Right lobe of liver (tissue), 6 donors: ENCODE data around the gene NUP93. TPM values are rescaled to one million over a fixed set of nuclear protein-coding genes. Genes with fewer than 3 reads are reported as not detected.
A peak's percentile ranks its signal among the peaks of the same experiment; 100 is the strongest.

Source experiments
- ATAC-seq, 4 donors: fragments of 200-7000 bp; cut with Tn5 transposase; one replicate each; pipeline ENCODE4 v1.9.1; 2020; ENCODE audit warnings: mild to moderate bottlenecking in 4 of 4, moderate library complexity in 4 of 4
- DNase-seq, 3 donors: peaks; one replicate each; pipeline ENCODE4 v3.0.0-alpha.2; 2020
- H3K27ac ChIP-seq, 3 donors: fragments of 200-600 bp; one replicate each; pipeline ENCODE4 v1.8.0; 2022
- H3K27me3 ChIP-seq, 2 donors: fragments of 200-600 bp; one replicate each; pipeline ENCODE4 v1.8.0; 2022
- H3K36me3 ChIP-seq, 4 donors: fragments of 200-600 bp; sonication (generic) in 1 of 4; one replicate each; pipeline versions ENCODE4 v1.5.1 to v1.8.0; 2017 to 2022; ENCODE audit warnings: control low read depth in 1 of 4
- H3K4me1 ChIP-seq, 4 donors: fragments of 200-600 bp; sonication (generic) in 1 of 4; one replicate each; pipeline versions ENCODE4 v1.5.1 to v1.8.0; 2017 to 2022; ENCODE audit warnings: control low read depth in 1 of 4
- H3K4me3 ChIP-seq, 3 donors: fragments of 200-600 bp; one replicate each; pipeline ENCODE4 v1.8.0; 2022
- H3K9me3 ChIP-seq, 4 donors: fragments of 200-600 bp; sonication (generic) in 1 of 4; one replicate each; pipeline versions ENCODE4 v1.5.1 to v1.8.0; 2017 to 2022; ENCODE audit warnings: control low read depth in 1 of 4
- CTCF ChIP-seq, 4 donors: fragments of 200-600 bp in 3 of 4; fragments of 450-650 bp in 1 of 4; IDR thresholded peaks; one replicate each; pipeline versions ENCODE4 v1.5.1 to v1.8.0; 2016 to 2022; ENCODE audit warnings: antibody characterized with exemption in 4 of 4, mild to moderate bottlenecking in 2 of 4
- POLR2A ChIP-seq: fragments of 450-650 bp; IDR thresholded peaks from one replicate; pipeline ENCODE4 v1.6.1; 2017; ENCODE audit warnings: antibody characterized with exemption, mild to moderate bottlenecking
- WGBS: methylation state at CpG from one replicate; pipeline ENCODE4 v1.1.6; 2018; ENCODE audit warnings: low coverage, low lambda C conversion rate; ENCODE audit not compliant: insufficient coverage; ENCODE audit errors: missing lambda C conversion rate; 5-methylcytosine and 5-hydroxymethylcytosine counted together
- intact Hi-C, 2 donors: fragments of 100-400 bp; cut with DNase I; formaldehyde crosslinking; loops; one replicate each; pipeline versions ENCODE4 v1.11.2 to v1.14.1; 2022
- long read RNA-seq: library from polyadenylated mRNA; unstranded; transcript quantifications from one replicate; pipeline ENCODE4 v2.0.0, GENCODE V29; 2019
- total RNA-seq, 6 experiments: library from RNA; depleted of rRNA in 2 of 6; stranded (reverse); fragments of >200 nt in 2 of 6; fragmentation: NEBNext Ultra II Directional in 3 of 6; extraction: Animal tissue kit (Norgen Biotek cat#: 25700) in 3 of 6; gene quantifications; one replicate each; pipeline versions ENCODE4 v1.1.0 to v1.2.4, GENCODE V29; 2016 to 2023
- donor health status: DM: no; HTN: yes; CAD: no.
- donor health status: DM: no; HTN: no; CAD: no.
- donor health status: DM: no; HTN: no; CAD: no.
- donor health status: DM: no; HTN: yes; CAD: no.
- donor health status: DM: no; HTN: yes; CAD: no.

The NUP93 gene
- 10 to 100 TPM in 4 of 6 experiments, 1 to 10 TPM in 2; 8.3 to 17.0 (median 12.8) TPM for total RNA-seq
- long read RNA-seq, partial matches to known transcripts = 0 of 1 reads
- long read RNA-seq, other reads (novel, unspliced or antisense) = 0 of 1 reads

GRCh38 chr16:56729735-56730662 lies at the start of gene NUP93:
Gene NUP93, plus strand, starts transcription at chr16:56730129. Its CDS starts 18,119 bp downstream, at chr16:56748248.
- TF ChIP-seq CTCF (IDR thresholded peaks at IDR 0.05) (no peak), POLR2A (peak; percentile 53)
- peaks cover 0 to 16% (median 0%) of the 10 kb centered on the region in 4 donors for H3K4me1 ChIP-seq
- H3K4me3 ChIP-seq = peak within 1 kb of the TSS; percentile 90 to 91 (median 90)
- no peaks in the 10 kb centered on the region for H3K36me3 ChIP-seq
- DNase-seq (peak; percentile 93 to 95 (median 94)), ATAC-seq (peak; percentile 98 to 99 (median 98))
- no peaks in the 10 kb centered on the region for H3K9me3 ChIP-seq
- intact Hi-C loops = no loop called here
- peak within 1 kb of the TSS; percentile 55 to 63 (median 61) for H3K27ac ChIP-seq
- H3K27me3 ChIP-seq = no peaks in the 10 kb centered on the region
- 2% methylated on average over 9 of the region's 70 CpGs for WGBS

GRCh38 chr16:56681939-56682702 lies 47.8 kb upstream of the NUP93 start, which contains the start of gene MT1X:
Gene MT1X, plus strand, starts transcription at chr16:56682470. Its CDS starts 71 bp downstream, at chr16:56682541.
- Histone ChIP-seq H3K4me1 (peaks cover 0 to 21% (median 5%) of the 10 kb centered on the region in 4 donors), H3K27me3 (no peaks in the 10 kb centered on the region), H3K27ac (peak within 1 kb of the TSS; percentile 74 to 83 (median 76)), H3K9me3 (no peaks in the 10 kb centered on the region), H3K4me3 (peak within 1 kb of the TSS; percentile 54 to 82 (median 71)), H3K36me3 (peaks cover 0 to 5% (median 0%) of the 10 kb centered on the region in 4 donors)
- DNase-seq = peak; percentile 97 to 99 (median 97)
- peak; percentile 78 to 90 (median 82) for ATAC-seq
- intact Hi-C loops = no loop called here
- 0% methylated on average over 16 of the region's 49 CpGs for WGBS
- TF ChIP-seq POLR2A (peak; percentile 97), CTCF (IDR thresholded peaks at IDR 0.05) (no peak)

- Histone ChIP-seq H3K9me3 (no peaks in the 10 kb centered on the region), H3K36me3 (peaks cover 0 to 5% (median 0%) of the 10 kb centered on the region in 4 donors), H3K4me1 (peaks cover 0 to 21% (median 5%) of the 10 kb centered on the region in 4 donors), H3K27ac (peak overlapping the region; percentile 74 to 83 (median 76)), H3K4me3 (peak overlapping the region; percentile 54 to 82 (median 71)), H3K27me3 (no peaks in the 10 kb centered on the region)
- intact Hi-C loops = no loop called here
- peak in 3 of 4 donors; percentile 0 to 4 (median 1) for ATAC-seq
- 6% methylated on average over 3 of the region's 8 CpGs for WGBS
- peak in 1 of 3 donors; percentile 63 for DNase-seq
- TF ChIP-seq CTCF (IDR thresholded peaks at IDR 0.05) (no peak), POLR2A (peak; percentile 84)
These were observed 47.1 kb upstream of the NUP93 start for GRCh38 chr16:56682703-56683397.
